Stomach (tissue), 4 donors: Measurements from ENCODE around the gene SNTN.

ENCODE experiments used
- EP300 ChIP-seq: sonication (generic); formaldehyde crosslinking; IDR thresholded peaks from one replicate; pipeline ENCODE4 v1.6.1; 2017; ENCODE audit warnings: antibody characterized with exemption
- POLR2A ChIP-seq, 4 donors: fragments of 450-650 bp; IDR thresholded peaks; one replicate each; pipeline ENCODE4 v1.6.1; 2016; ENCODE audit warnings: antibody characterized with exemption in 4 of 4, control low read depth in 2 of 4, mild to moderate bottlenecking in 1 of 4, moderate library complexity in 1 of 4
- POLR2AphosphoS5 ChIP-seq, 3 donors: sonication (generic); formaldehyde crosslinking; IDR thresholded peaks; one replicate each; pipeline ENCODE4 v1.6.1; 2016; ENCODE audit warnings: antibody characterized with exemption in 3 of 3
- TF ChIP-seq, protein P1 (sequence below), 7 experiments: fragments of 450-650 bp in 4 of 7; fragments of 200-600 bp in 3 of 7; sonication (generic) in 3 of 7; IDR thresholded peaks; one replicate each; pipeline ENCODE4 v1.5.1; 2016 to 2019; ENCODE audit warnings: antibody characterized with exemption in 7 of 7, control low read depth in 2 of 7, mild to moderate bottlenecking in 1 of 7

DNA sequence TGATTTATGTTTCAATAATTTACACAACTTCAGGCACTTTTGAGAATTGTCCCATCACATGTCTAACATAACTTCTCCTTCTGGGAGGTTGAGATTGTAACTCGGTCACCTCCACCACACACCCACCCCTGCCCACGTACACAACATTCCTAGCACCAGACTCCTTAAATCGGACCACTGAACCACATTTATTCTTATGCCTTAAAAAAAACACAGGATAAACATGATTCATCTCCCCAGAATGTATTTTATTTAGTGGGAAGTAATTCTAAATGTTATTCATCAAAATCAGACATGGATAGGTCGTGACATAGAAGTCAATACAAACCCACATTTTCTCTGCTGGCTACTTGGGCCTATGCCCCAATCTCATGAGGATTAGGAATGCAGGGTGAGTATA is 3.0 kb downstream of the SNTN start:
- TF ChIP-seq, protein P1, sequence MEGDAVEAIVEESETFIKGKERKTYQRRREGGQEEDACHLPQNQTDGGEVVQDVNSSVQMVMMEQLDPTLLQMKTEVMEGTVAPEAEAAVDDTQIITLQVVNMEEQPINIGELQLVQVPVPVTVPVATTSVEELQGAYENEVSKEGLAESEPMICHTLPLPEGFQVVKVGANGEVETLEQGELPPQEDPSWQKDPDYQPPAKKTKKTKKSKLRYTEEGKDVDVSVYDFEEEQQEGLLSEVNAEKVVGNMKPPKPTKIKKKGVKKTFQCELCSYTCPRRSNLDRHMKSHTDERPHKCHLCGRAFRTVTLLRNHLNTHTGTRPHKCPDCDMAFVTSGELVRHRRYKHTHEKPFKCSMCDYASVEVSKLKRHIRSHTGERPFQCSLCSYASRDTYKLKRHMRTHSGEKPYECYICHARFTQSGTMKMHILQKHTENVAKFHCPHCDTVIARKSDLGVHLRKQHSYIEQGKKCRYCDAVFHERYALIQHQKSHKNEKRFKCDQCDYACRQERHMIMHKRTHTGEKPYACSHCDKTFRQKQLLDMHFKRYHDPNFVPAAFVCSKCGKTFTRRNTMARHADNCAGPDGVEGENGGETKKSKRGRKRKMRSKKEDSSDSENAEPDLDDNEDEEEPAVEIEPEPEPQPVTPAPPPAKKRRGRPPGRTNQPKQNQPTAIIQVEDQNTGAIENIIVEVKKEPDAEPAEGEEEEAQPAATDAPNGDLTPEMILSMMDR (IDR thresholded peaks at IDR 0.05), result no peak
- TF ChIP-seq EP300, result no peak
- TF ChIP-seq POLR2A (IDR thresholded peaks at IDR 0.05), result no peak
- TF ChIP-seq POLR2AphosphoS5 (IDR thresholded peaks at IDR 0.05), result no peak
